Uterus (tissue), 4 donors: ENCODE results near the gene PSMB7. TPM values are rescaled to one million over a fixed set of nuclear protein-coding genes. Genes with fewer than 3 reads are reported as not detected.

ENCODE experiments used
- DNase-seq, 2 donors: peaks; one replicate each; pipeline ENCODE4 v3.0.0-alpha.2; 2019 to 2020
- H3K27ac ChIP-seq, 2 donors: fragments of 200-600 bp; sonication (generic); 1 replicate in 1 of 2; 2 replicates in 1 of 2; pipeline ENCODE4 v1.5.1; 2016 to 2018
- H3K27me3 ChIP-seq, 2 donors: fragments of 200-600 bp; sonication (generic); one replicate each; pipeline ENCODE4 v1.5.1; 2018 to 2019; ENCODE audit warnings: control low read depth in 1 of 2
- H3K36me3 ChIP-seq, 2 donors: fragments of 200-600 bp; sonication (generic); one replicate each; pipeline ENCODE4 v1.5.1; 2019; ENCODE audit warnings: control low read depth in 1 of 2
- H3K4me1 ChIP-seq, 2 donors: fragments of 200-600 bp; sonication (generic); one replicate each; pipeline ENCODE4 v1.5.1; 2018 to 2019; ENCODE audit warnings: control low read depth in 1 of 2
- H3K4me3 ChIP-seq, 2 donors: fragments of 200-600 bp; sonication (generic); 1 replicate in 1 of 2; 2 replicates in 1 of 2; pipeline ENCODE4 v1.5.1; 2018 to 2019; ENCODE audit warnings: mild to moderate bottlenecking in 1 of 2
- H3K9me3 ChIP-seq, 2 donors: fragments of 200-600 bp; sonication (generic); one replicate each; pipeline ENCODE4 v1.5.1; 2019; ENCODE audit warnings: control low read depth in 1 of 2
- CTCF ChIP-seq, 4 experiments: fragments of 200-600 bp in 2 of 4; fragments of 450-650 bp in 2 of 4; sonication (generic) in 2 of 4; IDR thresholded peaks; one replicate each; pipeline ENCODE4 v1.5.1; 2016 to 2019; ENCODE audit warnings: antibody characterized with exemption in 4 of 4, mild to moderate bottlenecking in 2 of 4, moderate library complexity in 1 of 4
- POLR2A ChIP-seq, 2 donors: fragments of 450-650 bp; IDR thresholded peaks; one replicate each; pipeline ENCODE4 v1.6.1; 2016; ENCODE audit warnings: antibody characterized with exemption in 2 of 2, mild to moderate bottlenecking in 1 of 2, moderate library complexity in 1 of 2
- intact Hi-C: fragments of 100-400 bp; cut with DNase I; formaldehyde crosslinking; loops from one replicate; pipeline ENCODE4 v1.15.1; 2023; ENCODE audit warnings: low total_unique reads
- total RNA-seq, 4 donors: library from RNA; depleted of rRNA in 3 of 4; stranded (reverse); fragments of >200 nt in 3 of 4; gene quantifications; one replicate each; pipeline versions ENCODE4 v1.1.0 to v1.2.4, GENCODE V29; 2014 to 2023
- donor health status: DM: yes; HTN: yes; CAD: no.

The PSMB7 gene
- total RNA-seq, 4 donors from 2014 or later = 86.1 to 292 (median 94.7) TPM

- Histone ChIP-seq H3K9me3 (no peaks in the 10 kb centered on the region), H3K27me3 (no peaks in the 10 kb centered on the region), H3K27ac (no peak overlapping the region), H3K36me3 (no peaks in the 10 kb centered on the region), H3K4me3 (no peak overlapping the region), H3K4me1 (peaks cover 0 to 5% of the 10 kb centered on the region in 2 donors)
- TF ChIP-seq CTCF (IDR thresholded peaks at IDR 0.05) (no peak), POLR2A (IDR thresholded peaks at IDR 0.05) (no peak)
- DNase-seq = no peak
- intact Hi-C loops = no loop called here
Measured at GRCh38 chr9:124395826-124396225, 19.4 kb downstream of the PSMB7 start.

DNA sequence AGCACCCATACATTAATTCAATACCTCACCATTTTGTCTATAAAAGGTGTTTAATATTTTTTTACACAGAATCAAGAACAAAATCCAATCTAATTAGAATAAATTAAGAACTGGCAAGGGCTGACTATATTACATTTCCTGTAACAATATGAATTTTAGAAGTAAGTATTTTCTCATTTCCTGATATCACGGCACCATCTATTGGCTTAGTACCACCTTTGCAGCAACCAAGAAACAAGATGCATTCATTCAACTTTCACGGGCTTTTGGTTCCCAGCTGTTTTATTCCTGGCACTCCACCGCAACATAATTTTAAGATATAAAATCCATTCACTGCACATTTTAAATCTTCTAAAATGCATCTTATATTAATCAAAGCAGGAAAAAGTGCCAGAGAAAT is 20.6 kb downstream of the PSMB7 start:
- DNase-seq = no peak
- TF ChIP-seq CTCF (IDR thresholded peaks at IDR 0.05) (no peak), POLR2A (IDR thresholded peaks at IDR 0.05) (no peak)
- Histone ChIP-seq H3K36me3 (no peaks in the 10 kb centered on the region), H3K27ac (no peak overlapping the region), H3K9me3 (no peaks in the 10 kb centered on the region), H3K4me1 (peaks cover 0 to 6% of the 10 kb centered on the region in 2 donors), H3K27me3 (no peaks in the 10 kb centered on the region), H3K4me3 (no peak overlapping the region)
- intact Hi-C loops = no loop called here

- Histone ChIP-seq H3K4me1 (peaks cover 0 to 6% of the 10 kb centered on the region in 2 donors), H3K27ac (no peak overlapping the region), H3K4me3 (no peak overlapping the region), H3K27me3 (no peaks in the 10 kb centered on the region), H3K9me3 (no peaks in the 10 kb centered on the region), H3K36me3 (no peaks in the 10 kb centered on the region)
- no peak for DNase-seq
- TF ChIP-seq POLR2A (IDR thresholded peaks at IDR 0.05) = no peak
- no peak for TF ChIP-seq CTCF (IDR thresholded peaks at IDR 0.05)
- intact Hi-C loops = no loop called here
Measured at GRCh38 chr9:124394167-124394566, 21.1 kb downstream of the PSMB7 start.

GRCh38 chr9:124392871-124393460 is 22.3 kb downstream of the PSMB7 start:
- no peak for DNase-seq
- TF ChIP-seq CTCF (IDR thresholded peaks at IDR 0.05) (no peak), POLR2A (IDR thresholded peaks at IDR 0.05) (no peak)
- Histone ChIP-seq H3K4me3 (no peak overlapping the region), H3K27ac (no peak overlapping the region), H3K4me1 (peaks cover 0 to 6% of the 10 kb centered on the region in 2 donors), H3K27me3 (no peaks in the 10 kb centered on the region), H3K9me3 (no peaks in the 10 kb centered on the region), H3K36me3 (no peaks in the 10 kb centered on the region)
- intact Hi-C loops = no loop called here

DNA sequence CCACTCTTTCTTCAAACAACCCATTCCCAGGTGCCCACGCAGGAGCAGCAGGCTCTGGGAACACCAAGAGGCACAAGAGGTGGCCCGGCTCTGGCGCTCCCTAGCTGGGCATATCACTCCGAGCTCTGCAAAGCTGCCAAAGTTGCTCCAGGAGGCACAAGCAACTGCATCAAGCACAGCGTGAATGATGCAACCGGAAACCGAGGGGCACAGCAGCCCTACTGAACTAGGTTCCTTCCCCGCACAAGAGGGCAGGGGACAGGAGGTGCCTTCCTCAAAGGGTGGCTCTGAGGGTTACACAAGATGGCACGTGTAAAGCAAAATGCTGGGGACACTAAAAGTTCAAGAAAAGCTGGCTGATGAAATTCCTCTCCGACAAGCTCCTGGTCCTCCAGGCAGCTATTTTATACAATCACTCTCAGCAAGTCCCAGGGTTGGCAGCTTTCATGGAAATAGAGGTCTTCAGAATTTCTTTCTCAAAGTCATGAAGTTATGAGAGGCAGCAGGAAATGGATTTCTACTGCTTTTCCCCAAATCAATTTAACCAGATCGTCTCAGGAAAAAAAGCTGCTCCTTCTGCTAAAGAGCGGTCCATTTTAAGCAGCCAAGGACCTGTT is 22.9 kb downstream of the PSMB7 start:
- no peak overlapping the region for H3K4me3 ChIP-seq
- H3K36me3 ChIP-seq = no peaks in the 10 kb centered on the region
- intact Hi-C loops = no loop called here
- H3K4me1 ChIP-seq = peaks cover 0 to 6% of the 10 kb centered on the region in 2 donors
- H3K27ac ChIP-seq = no peak overlapping the region
- H3K27me3 ChIP-seq = no peaks in the 10 kb centered on the region
- no peak for DNase-seq
- no peaks in the 10 kb centered on the region for H3K9me3 ChIP-seq
- TF ChIP-seq POLR2A (IDR thresholded peaks at IDR 0.05) (no peak), CTCF (IDR thresholded peaks at IDR 0.05) (no peak)
